Measurements from ENCODE around the gene PCLAF. TPM values are rescaled to one million over a fixed set of nuclear protein-coding genes. Genes with fewer than 3 reads are reported as not detected.

Gene PCLAF
- total and polyA plus RNA-seq, 2 of the 13 experiments (the other 11 are each of a cell fraction or from before 2014, with no cell fraction given), result 98.6 to 98.9 TPM

DNA sequence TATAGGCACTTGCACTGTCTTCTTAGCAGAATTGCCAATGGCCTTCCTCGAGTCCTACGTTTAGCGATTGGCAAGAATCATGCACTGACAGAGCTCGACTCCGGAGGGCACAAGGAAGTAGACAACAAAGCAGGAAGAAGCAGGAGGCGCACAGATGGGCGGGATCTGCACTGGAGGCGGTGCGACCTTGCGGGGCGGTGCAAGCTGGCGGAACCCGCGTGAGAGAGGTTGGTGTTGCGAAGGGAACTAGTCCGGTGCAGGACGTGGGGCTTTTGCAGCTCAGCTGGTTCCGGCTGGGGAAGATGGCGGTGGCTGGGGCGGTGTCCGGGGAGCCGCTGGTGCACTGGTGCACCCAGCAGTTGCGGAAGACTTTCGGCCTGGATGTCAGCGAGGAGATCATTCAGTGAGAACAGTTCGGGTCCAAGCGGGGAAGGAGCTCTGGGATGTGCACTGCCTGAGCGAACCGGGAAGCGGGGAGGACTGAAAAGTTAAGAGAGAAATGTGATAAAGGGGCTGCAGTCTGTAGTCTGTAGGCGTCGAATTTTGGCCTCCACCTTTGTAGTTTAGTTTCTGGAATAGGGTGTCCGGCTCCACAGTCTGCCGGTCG is 6.4 kb upstream of the PCLAF start, which contains the start of gene TRIP4 (continued):
- TF ChIP-seq, protein P1, sequence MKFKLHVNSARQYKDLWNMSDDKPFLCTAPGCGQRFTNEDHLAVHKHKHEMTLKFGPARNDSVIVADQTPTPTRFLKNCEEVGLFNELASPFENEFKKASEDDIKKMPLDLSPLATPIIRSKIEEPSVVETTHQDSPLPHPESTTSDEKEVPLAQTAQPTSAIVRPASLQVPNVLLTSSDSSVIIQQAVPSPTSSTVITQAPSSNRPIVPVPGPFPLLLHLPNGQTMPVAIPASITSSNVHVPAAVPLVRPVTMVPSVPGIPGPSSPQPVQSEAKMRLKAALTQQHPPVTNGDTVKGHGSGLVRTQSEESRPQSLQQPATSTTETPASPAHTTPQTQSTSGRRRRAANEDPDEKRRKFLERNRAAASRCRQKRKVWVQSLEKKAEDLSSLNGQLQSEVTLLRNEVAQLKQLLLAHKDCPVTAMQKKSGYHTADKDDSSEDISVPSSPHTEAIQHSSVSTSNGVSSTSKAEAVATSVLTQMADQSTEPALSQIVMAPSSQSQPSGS (CRISPR knock-in tag; IDR thresholded peaks at IDR 0.05), result peak; percentile 97
- TF ChIP-seq ZFYVE20 (CRISPR knock-in tag; IDR thresholded peaks at IDR 0.05; ENCODE audit: borderline replicate concordance, low read depth), result no peak
- TF ChIP-seq, protein P2, sequence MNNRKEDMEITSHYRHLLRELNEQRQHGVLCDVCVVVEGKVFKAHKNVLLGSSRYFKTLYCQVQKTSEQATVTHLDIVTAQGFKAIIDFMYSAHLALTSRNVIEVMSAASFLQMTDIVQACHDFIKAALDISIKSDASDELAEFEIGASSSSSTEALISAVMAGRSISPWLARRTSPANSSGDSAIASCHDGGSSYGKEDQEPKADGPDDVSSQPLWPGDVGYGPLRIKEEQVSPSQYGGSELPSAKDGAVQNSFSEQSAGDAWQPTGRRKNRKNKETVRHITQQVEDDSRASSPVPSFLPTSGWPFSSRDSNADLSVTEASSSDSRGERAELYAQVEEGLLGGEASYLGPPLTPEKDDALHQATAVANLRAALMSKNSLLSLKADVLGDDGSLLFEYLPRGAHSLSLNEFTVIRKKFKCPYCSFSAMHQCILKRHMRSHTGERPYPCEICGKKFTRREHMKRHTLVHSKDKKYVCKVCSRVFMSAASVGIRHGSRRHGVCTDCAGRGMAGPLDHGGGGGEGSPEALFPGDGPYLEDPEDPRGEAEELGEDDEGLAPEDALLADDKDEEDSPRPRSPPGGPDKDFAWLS (CRISPR knock-in tag; IDR thresholded peaks at IDR 0.05; ENCODE audit: borderline replicate concordance), result peak; percentile 89
- TF ChIP-seq, protein P3, sequence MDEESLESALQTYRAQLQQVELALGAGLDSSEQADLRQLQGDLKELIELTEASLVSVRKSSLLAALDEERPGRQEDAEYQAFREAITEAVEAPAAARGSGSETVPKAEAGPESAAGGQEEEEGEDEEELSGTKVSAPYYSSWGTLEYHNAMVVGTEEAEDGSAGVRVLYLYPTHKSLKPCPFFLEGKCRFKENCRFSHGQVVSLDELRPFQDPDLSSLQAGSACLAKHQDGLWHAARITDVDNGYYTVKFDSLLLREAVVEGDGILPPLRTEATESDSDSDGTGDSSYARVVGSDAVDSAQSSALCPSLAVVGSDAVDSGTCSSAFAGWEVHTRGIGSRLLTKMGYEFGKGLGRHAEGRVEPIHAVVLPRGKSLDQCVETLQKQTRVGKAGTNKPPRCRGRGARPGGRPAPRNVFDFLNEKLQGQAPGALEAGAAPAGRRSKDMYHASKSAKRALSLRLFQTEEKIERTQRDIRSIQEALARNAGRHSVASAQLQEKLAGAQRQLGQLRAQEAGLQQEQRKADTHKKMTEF (CRISPR knock-in tag; IDR thresholded peaks at IDR 0.05), result peak; percentile 98
- peak; percentile 99 for TF ChIP-seq TARDBP (CRISPR knock-in tag; IDR thresholded peaks at IDR 0.05)
- peak; percentile 68; the same call in 1 of the 2 replicates for TF ChIP-seq KDM1A (CRISPR knock-in tag; IDR thresholded peaks at IDR 0.05)
- peak; percentile 86 for TF ChIP-seq U2AF1 (optimal IDR thresholded peaks at IDR 0.05; ENCODE audit: low read depth, low read length)
- no peak for TF ChIP-seq NCOA1 (CRISPR knock-in tag; IDR thresholded peaks at IDR 0.05)
- TF ChIP-seq GFI1 (CRISPR knock-in tag; IDR thresholded peaks at IDR 0.05; ENCODE audit: borderline replicate concordance), result peak; percentile 76
- TF ChIP-seq MAF1 (CRISPR knock-in tag; IDR thresholded peaks at IDR 0.05; ENCODE audit: borderline replicate concordance), result peak; percentile 97
- TF ChIP-seq AGO1 (IDR thresholded peaks at IDR 0.05; ENCODE audit: low read depth, low read length, poor library complexity, severe bottlenecking), result peak; percentile 69
- TF ChIP-seq, protein P4, sequence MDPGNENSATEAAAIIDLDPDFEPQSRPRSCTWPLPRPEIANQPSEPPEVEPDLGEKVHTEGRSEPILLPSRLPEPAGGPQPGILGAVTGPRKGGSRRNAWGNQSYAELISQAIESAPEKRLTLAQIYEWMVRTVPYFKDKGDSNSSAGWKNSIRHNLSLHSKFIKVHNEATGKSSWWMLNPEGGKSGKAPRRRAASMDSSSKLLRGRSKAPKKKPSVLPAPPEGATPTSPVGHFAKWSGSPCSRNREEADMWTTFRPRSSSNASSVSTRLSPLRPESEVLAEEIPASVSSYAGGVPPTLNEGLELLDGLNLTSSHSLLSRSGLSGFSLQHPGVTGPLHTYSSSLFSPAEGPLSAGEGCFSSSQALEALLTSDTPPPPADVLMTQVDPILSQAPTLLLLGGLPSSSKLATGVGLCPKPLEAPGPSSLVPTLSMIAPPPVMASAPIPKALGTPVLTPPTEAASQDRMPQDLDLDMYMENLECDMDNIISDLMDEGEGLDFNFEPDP (CRISPR knock-in tag; conservative IDR thresholded peaks at IDR 0.05), result no peak
- TF ChIP-seq, protein P5, sequence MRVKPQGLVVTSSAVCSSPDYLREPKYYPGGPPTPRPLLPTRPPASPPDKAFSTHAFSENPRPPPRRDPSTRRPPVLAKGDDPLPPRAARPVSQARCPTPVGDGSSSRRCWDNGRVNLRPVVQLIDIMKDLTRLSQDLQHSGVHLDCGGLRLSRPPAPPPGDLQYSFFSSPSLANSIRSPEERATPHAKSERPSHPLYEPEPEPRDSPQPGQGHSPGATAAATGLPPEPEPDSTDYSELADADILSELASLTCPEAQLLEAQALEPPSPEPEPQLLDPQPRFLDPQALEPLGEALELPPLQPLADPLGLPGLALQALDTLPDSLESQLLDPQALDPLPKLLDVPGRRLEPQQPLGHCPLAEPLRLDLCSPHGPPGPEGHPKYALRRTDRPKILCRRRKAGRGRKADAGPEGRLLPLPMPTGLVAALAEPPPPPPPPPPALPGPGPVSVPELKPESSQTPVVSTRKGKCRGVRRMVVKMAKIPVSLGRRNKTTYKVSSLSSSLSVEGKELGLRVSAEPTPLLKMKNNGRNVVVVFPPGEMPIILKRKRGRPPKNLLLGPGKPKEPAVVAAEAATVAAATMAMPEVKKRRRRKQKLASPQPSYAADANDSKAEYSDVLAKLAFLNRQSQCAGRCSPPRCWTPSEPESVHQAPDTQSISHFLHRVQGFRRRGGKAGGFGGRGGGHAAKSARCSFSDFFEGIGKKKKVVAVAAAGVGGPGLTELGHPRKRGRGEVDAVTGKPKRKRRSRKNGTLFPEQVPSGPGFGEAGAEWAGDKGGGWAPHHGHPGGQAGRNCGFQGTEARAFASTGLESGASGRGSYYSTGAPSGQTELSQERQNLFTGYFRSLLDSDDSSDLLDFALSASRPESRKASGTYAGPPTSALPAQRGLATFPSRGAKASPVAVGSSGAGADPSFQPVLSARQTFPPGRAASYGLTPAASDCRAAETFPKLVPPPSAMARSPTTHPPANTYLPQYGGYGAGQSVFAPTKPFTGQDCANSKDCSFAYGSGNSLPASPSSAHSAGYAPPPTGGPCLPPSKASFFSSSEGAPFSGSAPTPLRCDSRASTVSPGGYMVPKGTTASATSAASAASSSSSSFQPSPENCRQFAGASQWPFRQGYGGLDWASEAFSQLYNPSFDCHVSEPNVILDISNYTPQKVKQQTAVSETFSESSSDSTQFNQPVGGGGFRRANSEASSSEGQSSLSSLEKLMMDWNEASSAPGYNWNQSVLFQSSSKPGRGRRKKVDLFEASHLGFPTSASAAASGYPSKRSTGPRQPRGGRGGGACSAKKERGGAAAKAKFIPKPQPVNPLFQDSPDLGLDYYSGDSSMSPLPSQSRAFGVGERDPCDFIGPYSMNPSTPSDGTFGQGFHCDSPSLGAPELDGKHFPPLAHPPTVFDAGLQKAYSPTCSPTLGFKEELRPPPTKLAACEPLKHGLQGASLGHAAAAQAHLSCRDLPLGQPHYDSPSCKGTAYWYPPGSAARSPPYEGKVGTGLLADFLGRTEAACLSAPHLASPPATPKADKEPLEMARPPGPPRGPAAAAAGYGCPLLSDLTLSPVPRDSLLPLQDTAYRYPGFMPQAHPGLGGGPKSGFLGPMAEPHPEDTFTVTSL (CRISPR knock-in tag; IDR thresholded peaks at IDR 0.05; ENCODE audit: borderline replicate concordance), result 0 out of 2 replicates have a peak, but pooled peaks have one; percentile 20
- TF ChIP-seq, protein P6, sequence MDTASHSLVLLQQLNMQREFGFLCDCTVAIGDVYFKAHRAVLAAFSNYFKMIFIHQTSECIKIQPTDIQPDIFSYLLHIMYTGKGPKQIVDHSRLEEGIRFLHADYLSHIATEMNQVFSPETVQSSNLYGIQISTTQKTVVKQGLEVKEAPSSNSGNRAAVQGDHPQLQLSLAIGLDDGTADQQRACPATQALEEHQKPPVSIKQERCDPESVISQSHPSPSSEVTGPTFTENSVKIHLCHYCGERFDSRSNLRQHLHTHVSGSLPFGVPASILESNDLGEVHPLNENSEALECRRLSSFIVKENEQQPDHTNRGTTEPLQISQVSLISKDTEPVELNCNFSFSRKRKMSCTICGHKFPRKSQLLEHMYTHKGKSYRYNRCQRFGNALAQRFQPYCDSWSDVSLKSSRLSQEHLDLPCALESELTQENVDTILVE (CRISPR knock-in tag; IDR thresholded peaks at IDR 0.05), result peak; percentile 96
- peak; percentile 80 for TF ChIP-seq ADNP (CRISPR knock-in tag; IDR thresholded peaks at IDR 0.05)
- TF ChIP-seq KLF13 (CRISPR knock-in tag; IDR thresholded peaks at IDR 0.05), result no peak

All from HepG2 (cell line).